ENCODE measurements around the gene SF3B2.
"Not testable (repeated sequence)": the region's sequence is repeated elsewhere in the genome, so short reads cannot be mapped to it uniquely, and the experiment has no call there.

Gene SF3B2

GRCh38 chr11:66015936-66016792 is 36.0 kb upstream of the SF3B2 start:
- no peak for DNase-seq (ENCODE audit: low read depth in 3 of 3)

- DNase-seq (ENCODE audit: low read depth in 3 of 3) = no peak
These were observed 35.4 kb upstream of the SF3B2 start for GRCh38 chr11:66016793-66017177.

- DNase-seq (ENCODE audit: low read depth in 3 of 3) = no peak
These were observed 34.8 kb upstream of the SF3B2 start for GRCh38 chr11:66017321-66017720.

- no peak for DNase-seq (ENCODE audit: low read depth in 3 of 3)
These were observed 32.0 kb upstream of the SF3B2 start for GRCh38 chr11:66020212-66020611.

- DNase-seq (ENCODE audit: low read depth in 3 of 3) = no peak
These were observed 31.4 kb upstream of the SF3B2 start for GRCh38 chr11:66020618-66021357.

- peak; percentile 62 to 79 (median 68) for DNase-seq (ENCODE audit: low read depth in 3 of 3)
These were observed 29.6 kb upstream of the SF3B2 start for GRCh38 chr11:66022401-66023185.

- DNase-seq (ENCODE audit: low read depth in 3 of 3) = not testable (repeated sequence)
These were observed 29.1 kb upstream of the SF3B2 start for GRCh38 chr11:66023186-66023440.

- no peak for DNase-seq (ENCODE audit: low read depth in 3 of 3)
These were observed 26.1 kb upstream of the SF3B2 start, which contains the start of gene CATSPER1 for GRCh38 chr11:66026017-66026529. Gene CATSPER1, minus strand, starts transcription at chr11:66026479. Its CDS starts 100 bp downstream, at chr11:66026379.

- DNase-seq (ENCODE audit: low read depth in 3 of 3) = no peak
These were observed 19.0 kb upstream of the SF3B2 start for GRCh38 chr11:66032957-66033735.

- DNase-seq (ENCODE audit: low read depth in 3 of 3) = no peak
These were observed 16.4 kb upstream of the SF3B2 start for GRCh38 chr11:66035653-66036333.

- DNase-seq (ENCODE audit: low read depth in 3 of 3) = no peak
These were observed 15.8 kb upstream of the SF3B2 start for GRCh38 chr11:66036334-66036710.

- no peak for DNase-seq (ENCODE audit: low read depth in 3 of 3)
These were observed 14.8 kb upstream of the SF3B2 start for GRCh38 chr11:66037327-66037726.

- DNase-seq (ENCODE audit: low read depth in 3 of 3) = no peak
These were observed 12.4 kb upstream of the SF3B2 start for GRCh38 chr11:66039765-66040164.

- no peak for DNase-seq (ENCODE audit: low read depth in 3 of 3)
These were observed 9.8 kb upstream of the SF3B2 start for GRCh38 chr11:66042227-66042995.

- DNase-seq (ENCODE audit: low read depth in 3 of 3) = no peak
These were observed 8.9 kb upstream of the SF3B2 start for GRCh38 chr11:66042996-66043906.

GRCh38 chr11:66044757-66045156 is 7.4 kb upstream of the SF3B2 start:
- DNase-seq (ENCODE audit: low read depth in 3 of 3) = no peak

- peak; percentile 67 to 78 (median 75) for DNase-seq (ENCODE audit: low read depth in 3 of 3)
These were observed 7.0 kb upstream of the SF3B2 start for GRCh38 chr11:66045177-66045639.

GRCh38 chr11:66046901-66047300 is 5.3 kb upstream of the SF3B2 start:
- DNase-seq (ENCODE audit: low read depth in 3 of 3) = no peak

Measured in stimulated activated CD4-positive, alpha-beta T cell treated with anti-CD3 and anti-CD28 coated beads, TNF-alpha, amount 100 ng/mL, for 24 hours (primary cell).